NCI-H748 treated with DMSO at 0.1 percent for 48 hours (cell line): ENCODE data around the gene TMPRSS2.

Experiments used
- DNase-seq: peaks from one replicate; lab custom pipeline; 2025; lab: John Stamatoyannopoulos, UW

TMPRSS2 gene

DNA sequence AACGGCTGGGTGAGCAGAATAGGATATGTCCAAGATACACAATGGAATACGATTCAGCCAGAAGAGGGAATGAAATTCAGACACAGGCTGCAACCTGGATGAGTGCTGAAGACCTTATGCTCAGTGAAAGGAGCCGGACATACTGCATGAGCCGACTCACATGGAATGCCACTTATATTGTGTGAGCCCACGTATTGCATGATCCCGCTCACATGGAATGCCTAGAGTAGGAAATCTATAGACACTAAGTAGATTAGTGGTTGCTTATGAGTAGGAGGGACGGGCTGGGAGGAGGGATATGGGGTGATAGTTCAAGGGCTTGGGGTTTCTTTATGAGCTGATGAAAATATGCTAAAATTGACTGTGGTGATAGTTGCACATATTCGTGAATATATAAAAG is 26.8 kb downstream of the TMPRSS2 start:
- no peak for DNase-seq

- DNase-seq: no peak
These were observed 27.8 kb downstream of the TMPRSS2 start for GRCh38 chr21:41480086-41480690.

- DNase-seq: no peak
These were observed 28.3 kb downstream of the TMPRSS2 start for GRCh38 chr21:41479686-41480085.

DNA sequence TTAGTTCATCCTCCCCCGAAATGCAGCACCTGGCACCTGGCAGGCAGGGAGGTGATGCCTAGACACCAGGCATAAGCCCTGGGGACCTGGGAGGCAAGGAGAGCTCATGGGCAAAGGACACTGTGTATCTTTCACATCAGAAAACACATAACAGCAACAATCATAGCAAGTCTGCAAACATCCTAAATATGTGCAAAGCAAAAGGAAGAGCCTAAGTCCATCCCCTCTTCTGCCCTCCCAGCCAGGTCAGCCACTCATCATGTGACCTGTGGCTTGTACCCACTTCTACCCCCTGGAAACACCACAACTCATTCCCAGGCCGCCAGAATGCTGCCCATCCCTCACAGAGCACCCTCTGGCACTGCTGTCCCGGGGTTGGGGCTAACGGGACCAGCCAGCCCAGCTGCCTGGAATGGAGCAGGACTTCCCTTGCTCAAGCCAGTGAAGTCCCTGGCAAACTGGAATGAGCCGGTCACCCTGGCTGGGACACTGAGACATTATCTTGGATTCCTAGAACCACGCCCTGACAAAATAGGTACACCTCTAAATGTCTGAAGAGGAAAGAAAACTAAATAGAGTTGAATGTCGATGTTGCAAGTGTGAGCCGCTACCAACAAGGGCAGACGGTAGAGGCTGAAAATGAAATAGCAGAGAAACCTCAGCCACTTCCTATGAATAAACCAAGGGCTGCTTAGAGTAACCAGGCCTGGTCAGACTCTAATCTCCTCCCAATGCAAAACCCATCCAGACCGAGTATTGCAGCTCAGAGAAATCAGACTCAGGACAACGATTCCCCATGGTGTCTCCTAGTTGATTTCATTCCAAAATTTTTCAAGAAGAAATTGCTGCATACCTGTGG is 29.4 kb downstream of the TMPRSS2 start:
- no peak for DNase-seq

GRCh38 chr21:41477641-41478318 is 30.2 kb downstream of the TMPRSS2 start:
- no peak for DNase-seq

DNA sequence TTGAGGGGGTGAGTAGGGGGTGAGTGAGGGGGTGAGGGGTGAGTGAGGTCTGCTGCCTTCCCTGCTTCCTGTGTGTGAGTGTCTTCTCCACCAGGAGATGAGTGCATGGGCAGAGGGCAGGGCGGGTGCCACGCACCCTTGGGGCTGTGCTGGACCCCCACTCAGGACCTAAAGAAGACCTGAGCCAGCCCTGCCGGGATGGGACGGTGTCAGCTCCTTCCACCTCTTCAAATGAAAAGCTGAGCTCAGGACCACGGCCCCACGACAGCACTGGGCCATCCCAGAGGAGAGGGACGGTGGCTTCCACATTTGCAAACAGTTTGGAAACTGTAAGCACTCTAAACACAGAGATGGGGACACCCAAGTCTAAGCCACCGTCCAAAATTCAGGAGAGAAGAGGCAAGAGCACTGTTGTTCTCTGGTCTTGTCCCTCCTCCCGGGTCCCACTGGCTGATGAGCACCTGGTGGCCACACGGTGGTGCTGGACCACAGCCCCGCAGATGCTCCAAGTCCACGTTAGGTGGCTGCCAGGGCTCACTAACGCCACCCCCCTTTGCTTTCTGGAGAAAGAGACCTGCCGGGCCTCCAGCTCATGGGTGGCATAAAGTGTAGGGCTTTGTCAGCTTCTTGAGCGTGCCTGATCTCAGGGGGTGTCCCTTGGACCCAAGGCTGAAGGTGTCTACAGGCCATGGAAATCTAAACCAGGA is 32.1 kb downstream of the TMPRSS2 start:
- no peak for DNase-seq

- DNase-seq: no peak
These were observed 35.0 kb downstream of the TMPRSS2 start for GRCh38 chr21:41472753-41473548.

- no peak for DNase-seq
These were observed 37.9 kb downstream of the TMPRSS2 start for GRCh38 chr21:41470054-41470453.

GRCh38 chr21:41466024-41466820 is 41.7 kb downstream of the TMPRSS2 start:
- no peak for DNase-seq

DNA sequence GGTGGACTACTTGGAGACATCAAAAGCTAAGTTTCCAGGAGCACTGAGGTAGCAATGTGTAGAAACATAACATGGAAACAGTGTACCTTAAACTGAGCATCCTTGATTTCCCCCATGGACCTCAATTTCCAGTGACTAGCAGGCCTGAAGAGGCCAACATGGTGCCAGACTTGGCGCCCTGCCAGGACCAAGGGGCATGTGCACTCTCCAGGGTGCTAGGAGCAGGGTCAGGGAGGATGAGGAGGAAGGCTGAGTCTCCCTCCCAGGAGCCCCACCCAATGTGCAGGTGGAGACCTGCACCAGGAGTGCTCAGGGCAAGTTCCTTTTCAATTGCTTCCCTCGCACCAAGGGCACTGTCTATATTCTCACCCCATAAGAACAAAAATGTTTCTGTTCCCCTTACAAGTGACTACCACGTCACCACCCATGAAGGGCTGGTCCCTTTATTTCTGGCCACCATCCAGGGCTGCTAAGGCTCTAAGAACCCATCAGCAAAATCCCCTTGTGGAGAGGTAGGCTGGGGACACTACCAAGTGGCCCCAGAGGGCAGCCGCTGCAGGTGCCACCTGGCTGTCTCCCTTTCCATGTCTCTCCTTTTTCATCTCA is 42.7 kb downstream of the TMPRSS2 start:
- no peak for DNase-seq

GRCh38 chr21:41460578-41461527 is 47.1 kb downstream of the TMPRSS2 start:
- DNase-seq: peak; percentile 16

DNA sequence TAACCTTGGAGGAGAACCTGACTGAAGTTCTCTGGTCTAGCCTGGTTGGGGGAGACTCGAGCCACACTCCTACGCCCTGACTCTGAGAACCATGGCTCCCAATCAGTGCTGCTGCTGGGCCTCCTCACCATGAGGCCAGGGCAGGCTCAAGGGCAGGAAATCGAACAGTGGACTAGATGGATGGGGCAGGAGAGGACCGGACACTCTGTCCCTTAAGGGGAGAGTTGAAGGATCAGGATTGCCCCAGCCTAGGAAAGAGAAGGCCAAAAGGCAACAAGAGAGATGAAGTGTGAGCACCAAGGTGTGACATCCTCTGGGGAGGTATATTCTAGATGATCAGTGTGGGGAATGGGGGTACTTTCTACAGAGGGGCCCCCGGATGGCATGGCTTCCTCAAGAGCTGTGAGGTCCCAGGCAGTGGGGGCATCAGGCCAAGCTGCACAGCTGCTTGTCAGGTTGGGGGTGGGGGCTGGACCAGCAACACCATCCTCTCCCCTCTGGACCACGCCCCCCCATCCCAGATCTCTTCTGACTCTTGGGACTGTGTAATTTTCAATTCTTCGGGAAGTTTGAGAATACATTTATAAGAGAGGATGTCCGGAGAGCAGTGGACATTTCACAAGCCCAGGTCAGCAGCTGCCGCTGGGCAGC is 47.9 kb downstream of the TMPRSS2 start:
- no peak for DNase-seq

- DNase-seq: no peak
These were observed 49.4 kb downstream of the TMPRSS2 start for GRCh38 chr21:41458559-41458958.

GRCh38 chr21:41458121-41458520 is 49.8 kb downstream of the TMPRSS2 start:
- no peak for DNase-seq

DNA sequence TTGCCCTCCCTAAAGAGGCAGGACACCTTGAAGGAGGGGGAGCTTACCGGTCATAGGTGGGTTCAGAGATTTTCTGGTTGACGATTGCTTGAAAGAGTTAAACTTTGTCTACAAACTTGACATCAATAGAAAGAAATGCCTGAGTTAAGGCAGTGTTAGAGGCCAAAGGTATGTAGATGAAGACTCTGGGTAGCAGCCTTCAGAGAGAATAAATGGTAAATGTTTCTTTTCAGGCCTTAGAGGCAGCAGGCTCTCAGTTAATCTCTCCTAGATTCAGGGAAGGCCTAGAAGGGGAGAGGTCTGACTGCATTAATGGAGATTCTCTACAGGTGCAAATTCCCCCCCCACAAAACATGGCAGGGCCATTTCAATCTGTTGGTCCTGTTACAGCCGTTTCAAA is 54.2 kb downstream of the TMPRSS2 start:
- DNase-seq: no peak

GRCh38 chr21:41453198-41453597 is 54.8 kb downstream of the TMPRSS2 start:
- no peak for DNase-seq

GRCh38 chr21:41451753-41452676 is 55.9 kb downstream of the TMPRSS2 start:
- DNase-seq: no peak

- DNase-seq: no peak
These were observed 58.3 kb downstream of the TMPRSS2 start for GRCh38 chr21:41449613-41450012.
